GM21723 (cell line): ENCODE results near the gene PLCB1.

Experiments used
- ATAC-seq: cut with Tn5 transposase; IDR thresholded peaks from one replicate; pipeline ENCODE4 v1.9.1; 2021; ENCODE audit warnings: mild to moderate bottlenecking, moderate library complexity; ENCODE audit not compliant: unreplicated experiment

The PLCB1 gene

DNA sequence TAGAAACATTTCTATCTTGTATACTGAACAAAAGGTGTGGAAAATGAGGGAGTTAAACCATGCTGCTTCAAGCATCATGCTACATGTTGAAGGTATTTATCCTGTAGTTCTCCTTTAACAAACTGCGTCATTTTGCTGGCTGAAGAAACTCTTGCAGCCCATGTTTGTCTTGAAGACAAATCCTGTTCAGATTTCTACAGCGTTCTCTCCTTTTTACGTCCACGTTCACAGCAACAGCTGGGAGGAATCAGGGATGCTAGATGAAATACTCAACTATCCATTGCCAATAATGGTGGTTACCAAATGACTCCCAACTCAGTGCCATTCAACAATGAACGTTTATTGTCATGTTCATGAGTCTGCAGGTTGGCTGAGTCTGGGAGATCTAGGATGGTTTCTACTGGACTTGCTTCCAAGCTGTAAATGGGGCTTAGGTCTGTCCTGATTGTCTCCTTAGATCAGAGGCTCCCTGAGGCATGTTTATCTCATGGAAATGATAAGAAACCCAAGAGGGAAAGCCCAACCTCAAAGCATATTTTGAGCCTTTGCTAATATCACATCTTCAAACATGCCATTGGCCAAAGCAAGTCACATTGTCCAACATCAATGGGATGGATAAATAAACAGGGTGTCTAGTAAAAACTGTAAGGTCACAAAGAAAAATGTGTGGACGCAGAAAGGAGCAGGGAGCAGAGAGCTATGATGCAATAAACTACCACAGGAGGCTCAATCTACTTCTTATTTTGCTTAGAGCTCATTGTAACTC, 2.7 kb upstream of the PLCB1 start:
- ATAC-seq = no peak

DNA sequence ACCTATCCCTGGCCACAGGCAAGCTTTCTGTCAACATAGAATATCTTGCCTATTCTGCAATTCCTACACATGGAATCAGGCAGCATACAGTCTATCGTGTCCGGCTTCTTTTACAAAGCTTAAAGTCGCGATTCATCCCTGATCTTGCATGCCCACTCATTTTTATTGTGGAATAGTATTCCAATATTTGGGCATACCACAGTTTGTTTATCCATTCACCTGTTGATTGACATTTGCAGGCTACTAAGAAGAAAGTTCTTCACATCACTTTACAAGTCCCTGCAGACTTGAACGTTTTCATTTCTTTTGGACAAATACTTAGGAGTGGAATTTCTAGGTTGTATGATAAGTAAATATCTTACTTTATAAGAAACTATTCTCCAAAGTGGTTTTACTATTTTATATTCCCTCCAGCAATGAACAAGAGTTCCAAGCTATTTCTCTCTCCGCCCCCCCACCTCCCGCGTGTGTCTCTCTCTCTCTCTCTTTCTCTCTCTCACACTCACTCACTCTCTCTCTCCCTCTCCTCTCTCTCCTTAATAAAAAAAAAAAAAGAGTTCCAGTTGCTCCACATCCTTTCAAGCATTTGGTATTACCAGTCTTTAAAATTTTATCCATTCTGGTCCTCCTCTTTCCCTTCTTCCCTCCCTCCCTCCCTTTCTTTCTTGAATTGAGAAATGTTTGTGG, 1.1 kb upstream of the PLCB1 start:
- no peak for ATAC-seq

DNA sequence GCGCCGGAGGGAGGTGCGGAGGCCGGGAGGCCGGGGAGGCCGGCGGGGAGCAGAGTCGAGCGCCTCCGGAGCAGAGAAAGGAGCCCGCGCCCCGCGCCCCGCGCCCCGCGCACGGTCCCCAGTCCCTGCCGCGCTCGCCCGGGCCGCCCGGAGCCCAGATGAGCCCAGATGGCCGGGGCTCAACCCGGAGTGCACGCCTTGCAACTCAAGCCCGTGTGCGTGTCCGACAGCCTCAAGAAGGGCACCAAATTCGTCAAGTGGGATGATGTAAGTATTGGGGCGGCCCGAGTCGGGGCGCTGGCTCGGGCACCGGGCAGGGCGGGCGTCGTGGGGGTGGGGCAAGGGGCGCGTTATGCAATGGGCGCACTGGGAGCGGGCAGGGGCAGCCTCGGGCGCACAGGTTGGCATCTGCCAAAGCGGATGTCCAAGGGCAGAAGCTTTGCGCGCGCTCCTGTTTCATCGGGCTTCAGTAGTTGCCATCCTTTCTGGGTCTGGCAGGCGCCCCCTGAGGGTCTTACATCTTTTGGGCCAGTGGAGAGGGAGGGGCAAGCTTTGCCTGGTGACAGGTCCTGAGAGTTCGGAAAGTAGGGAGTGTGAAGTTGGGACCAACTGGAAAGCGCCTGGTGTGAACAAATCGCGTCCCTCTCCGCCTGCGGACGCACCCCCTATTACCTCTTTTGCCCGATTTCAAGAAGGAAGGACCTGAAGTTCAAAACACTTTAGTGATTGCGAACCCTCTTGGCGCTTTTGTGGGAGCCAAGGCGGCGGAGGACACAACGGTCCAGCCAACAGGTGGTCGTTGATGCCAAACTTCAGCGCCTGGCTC, 631 bp downstream of the PLCB1 start:
- ATAC-seq = peak; percentile 17

DNA sequence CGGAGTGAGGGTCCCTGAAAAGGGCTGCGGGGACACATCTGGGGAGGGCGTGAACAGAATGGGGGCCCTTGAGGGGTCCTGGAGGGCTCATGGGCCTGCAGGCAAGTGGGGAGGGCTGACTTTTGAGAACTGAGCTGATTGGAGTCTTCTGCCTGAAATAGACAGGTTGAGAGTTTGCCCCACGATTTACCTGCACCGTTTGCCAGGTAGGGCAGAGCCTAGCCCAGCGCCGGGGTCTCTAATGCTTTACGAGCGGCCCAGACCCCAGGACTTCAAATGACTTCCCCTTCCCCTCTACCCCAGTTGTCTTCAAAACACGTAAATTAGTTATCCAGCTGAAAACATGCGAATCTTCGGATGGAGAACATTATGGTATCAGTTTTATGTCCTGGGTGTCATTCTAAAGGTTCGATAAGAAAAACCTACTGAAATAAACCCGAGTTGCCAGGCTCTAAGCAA, 1.3 kb downstream of the PLCB1 start:
- ATAC-seq = no peak

DNA sequence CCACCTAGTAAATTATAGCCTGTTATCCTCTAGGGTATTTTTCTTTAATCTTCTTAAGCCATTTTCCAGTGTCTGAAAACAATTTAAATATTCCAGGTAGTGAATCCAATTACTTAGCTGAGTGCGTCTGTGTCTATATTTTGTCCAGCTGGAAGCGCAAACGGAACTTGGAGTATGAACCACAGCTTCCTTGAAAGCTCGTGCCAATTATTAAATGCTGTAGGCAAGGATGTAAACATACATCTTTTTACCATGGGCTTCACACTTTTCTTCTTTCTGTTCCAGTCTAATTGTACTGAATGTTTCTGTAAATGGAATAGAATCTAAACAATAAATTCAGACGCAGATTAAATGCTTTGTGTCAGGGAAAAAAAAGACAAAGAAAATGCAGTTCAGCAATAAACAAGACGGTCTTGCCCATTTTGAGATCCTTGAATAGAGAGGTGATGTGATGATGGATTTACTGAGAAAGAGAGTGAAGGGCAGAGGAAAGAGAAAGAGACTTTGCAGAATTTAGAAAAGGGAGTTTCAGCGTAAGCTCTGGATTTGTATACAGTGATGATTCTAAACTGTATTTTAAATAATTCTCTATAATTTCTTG, 1.9 kb downstream of the PLCB1 start:
- ATAC-seq = no peak

DNA sequence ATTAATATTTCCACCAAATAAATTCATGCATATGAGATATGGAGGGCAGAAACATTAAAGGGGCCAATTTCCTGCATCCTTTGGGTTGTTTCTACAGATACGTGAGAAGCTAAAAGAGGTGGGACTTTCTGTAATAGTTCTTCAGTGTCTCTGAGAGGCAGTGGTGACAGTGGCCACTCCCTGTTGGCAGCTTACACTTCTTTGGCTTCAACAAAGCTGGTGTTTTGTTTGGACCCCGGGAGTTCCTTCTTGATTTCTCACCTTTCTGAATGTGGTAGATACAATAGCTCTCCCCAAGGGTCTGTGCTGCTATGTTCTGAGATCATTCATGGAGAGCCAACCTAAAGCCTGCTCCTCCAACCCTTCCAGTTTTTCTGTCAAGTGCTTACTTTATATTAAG, 7.8 kb downstream of the PLCB1 start:
- no peak for ATAC-seq

DNA sequence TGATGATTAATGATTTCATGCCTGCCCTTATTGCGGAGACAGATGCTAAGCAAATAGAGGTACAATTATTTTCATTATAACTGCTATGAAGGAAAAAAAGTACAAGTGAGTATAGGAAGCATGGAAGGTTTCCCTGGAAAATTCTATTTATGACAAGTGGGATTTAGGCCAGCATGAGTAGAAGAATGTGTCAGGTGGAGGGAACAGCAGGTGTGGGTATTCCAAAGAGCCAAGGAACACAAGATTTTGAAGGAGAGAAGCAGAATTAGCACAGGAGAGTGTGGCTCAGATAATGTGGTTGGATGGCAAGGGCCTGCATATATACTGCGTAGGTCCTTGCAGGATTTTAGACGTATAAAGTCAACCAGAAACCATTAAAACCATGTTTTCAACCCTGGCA, 11.4 kb downstream of the PLCB1 start:
- ATAC-seq = no peak

DNA sequence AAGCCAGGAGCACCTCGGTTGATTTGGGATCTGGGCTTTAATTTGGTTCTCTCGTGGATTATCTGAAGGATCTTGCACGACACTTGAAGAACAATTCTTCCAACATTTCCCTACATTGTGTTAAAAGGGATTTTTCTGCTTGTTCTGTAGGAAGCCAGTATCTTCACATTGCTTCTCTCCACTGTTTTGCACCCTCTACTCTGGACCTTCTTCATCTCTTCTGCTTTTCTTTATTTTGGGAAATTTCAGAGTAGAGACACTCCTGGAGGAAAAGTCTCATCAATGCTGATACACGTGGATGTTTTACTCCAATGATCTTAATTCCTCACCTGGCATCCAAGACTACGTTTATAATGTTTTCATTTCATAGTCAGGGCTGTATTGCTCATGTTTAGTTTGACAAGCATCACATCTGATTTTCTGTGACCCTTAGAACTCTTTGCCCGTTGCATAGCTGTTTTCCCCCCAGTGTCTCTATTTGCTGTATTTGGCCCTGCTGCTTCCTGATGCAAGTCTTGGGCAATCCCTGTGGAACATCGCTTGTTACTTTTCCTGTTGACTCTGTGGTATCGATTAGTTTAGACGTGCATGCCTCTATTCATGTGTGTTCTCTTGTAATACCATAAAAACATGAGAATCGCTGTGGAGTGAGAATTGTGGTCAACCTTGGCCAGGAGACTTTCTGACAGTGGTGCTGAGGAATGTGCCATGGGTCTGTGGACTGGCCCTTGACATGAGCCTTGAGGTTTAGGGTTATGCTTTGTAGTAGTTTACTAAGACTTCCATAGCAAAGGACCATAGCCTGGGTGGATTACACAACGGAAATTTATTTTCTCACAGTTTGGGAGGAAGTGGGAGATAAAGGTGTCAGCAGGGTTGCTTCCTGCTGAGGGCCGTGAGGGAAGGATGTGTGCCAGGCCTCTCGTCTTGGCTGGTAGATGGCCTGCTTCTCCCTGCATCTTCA, 12.5 kb downstream of the PLCB1 start:
- no peak for ATAC-seq

DNA sequence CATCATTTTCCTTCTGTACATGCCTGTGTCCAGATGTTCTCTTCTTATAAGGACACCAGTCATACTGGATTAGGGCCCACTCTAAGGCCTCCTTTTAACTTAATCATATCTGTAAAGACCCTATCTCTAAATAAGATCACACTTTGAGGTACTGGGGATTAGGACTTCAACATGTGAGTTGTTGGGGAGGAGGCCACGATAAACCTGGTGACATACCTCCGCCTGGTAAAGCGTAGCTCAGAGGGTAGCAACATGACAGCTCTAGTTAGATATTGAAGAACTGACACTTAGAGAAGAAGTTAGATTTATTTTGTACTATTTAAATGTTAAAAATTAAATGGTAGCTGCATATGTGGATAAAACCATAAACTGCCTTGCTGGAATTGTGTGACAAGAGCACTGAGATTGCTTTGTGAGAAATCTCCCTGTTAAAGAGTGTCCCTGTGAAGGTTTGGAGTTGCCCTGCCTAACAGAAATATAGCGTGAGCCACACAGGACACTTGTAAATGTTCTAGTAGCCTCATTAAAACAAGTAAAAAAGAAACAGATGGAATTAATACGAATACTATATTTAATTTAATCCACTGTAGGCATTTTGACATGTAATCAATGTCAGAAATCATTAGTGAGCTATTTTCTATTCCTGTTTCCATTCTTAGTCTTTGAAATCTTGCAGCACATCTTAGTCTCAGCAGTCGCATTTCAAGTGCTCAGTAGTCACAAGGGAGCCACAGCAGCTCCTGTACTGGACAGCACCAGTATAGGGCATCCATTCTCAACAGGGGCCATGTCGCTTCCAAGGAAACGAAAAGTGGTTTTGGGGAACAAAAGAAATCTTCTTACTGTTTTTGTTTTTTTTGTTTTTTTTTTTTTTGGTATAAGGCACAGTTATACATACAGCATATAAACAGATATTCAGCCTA, 13.4 kb downstream of the PLCB1 start:
- no peak for ATAC-seq

DNA sequence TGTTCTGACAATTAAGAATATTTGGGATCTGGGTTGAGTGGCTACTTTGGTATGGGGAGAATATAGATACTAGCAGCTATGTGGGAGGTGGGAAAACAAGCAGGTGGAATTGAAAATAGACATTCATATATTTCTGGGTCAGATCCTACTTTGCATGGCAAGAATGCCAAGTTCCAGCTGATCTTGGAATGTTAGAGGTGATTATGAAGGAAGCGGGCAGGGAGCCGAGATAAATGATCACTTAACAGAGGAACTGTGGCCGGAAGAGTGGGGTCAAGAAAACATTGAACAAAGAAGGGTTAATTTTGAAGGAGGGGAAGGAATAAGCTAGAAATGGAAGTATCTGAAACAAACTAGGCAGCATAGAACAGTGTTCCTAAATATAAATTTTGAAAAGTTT, 15.4 kb downstream of the PLCB1 start:
- no peak for ATAC-seq

DNA sequence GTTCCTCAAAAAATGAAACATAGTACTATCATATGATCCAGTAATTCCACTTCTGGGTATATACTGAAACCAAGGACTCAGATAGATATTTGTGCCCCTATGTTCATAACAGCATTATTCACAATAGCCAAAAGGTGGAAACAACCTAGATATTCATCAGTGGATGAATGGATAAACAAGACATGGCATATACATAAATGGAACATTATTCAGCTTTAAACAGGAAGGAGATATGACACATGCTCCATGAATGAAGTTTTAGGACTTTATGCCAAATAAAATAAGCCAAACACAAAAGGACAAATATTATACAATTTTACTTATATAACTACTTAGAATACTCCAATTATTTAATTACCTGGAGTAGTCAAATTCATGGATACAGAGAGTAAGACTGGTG, 16.4 kb downstream of the PLCB1 start:
- no peak for ATAC-seq

DNA sequence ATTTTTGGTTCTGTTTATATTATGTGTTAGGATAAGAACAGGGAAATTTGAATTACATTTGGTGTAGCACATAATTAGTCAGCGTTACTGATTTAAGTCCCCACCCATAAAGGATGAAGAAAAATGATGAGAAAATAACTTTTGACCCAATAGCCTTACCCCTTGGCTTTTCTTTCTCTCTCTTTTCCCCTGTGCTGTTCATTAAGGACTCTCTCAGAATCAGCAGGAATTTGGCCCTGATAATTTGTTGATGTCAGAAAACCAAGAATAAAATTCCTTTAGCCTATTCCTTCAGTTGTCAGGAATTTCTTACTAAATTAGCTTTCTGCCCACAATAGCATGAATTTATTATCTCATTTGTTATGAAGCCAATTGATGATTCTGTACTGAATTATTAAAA, 18.5 kb downstream of the PLCB1 start:
- no peak for ATAC-seq

DNA sequence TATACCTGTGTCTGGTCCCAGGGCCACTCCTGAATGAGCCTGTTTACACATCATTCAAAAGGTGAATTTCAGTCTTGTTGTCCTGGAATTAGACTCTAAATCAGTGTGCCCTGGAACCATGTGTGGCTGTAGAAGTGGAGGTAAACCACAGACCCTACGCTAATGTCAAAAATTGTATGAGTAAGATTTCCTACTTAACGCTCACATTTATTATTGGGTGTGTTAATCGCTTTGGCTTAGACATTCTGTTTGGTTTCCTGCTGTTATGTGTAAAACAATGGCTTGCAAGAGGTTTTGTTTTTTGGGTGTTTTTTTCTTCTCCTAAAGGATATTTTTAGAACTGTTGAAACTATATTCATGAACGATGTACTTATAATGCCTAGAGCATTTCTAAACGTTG, 19.3 kb downstream of the PLCB1 start:
- ATAC-seq = no peak

DNA sequence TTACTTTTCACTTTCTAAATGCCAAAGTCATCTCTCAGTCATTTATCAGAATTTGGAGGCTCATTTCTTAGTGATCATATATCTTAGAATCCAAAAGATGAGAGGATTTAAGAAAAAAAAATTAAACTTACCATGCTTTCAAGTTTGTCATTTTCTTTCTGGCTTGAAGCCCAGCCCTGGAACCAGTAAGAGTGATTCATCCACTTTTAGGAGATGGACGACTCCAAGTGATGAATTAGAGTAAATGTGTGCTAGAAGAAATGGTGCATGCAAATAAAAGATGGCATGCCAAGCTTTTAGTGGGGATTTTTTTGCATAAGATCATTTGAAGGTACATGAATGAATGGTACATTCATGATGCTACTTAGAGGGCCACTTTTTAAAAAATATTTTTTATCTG, 20.1 kb downstream of the PLCB1 start:
- no peak for ATAC-seq

DNA sequence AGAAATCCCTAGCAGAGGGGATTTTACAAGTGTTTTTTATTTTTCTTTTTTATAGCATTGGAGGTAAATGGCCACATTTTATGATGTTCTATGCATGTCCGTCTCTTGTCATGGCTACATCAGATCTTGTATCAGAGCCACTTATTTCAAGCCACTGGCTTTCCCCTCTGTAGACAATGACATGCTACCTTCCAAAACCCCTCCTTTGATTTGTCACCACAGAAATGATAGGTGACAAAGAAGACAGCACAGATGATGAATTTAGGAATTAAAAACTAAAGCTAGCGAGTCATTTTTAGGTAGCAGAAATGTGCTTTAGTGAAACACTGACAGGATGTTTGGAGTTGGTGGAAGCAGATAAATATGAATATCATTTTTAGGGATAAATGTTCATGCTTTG, 20.8 kb downstream of the PLCB1 start:
- ATAC-seq = no peak

DNA sequence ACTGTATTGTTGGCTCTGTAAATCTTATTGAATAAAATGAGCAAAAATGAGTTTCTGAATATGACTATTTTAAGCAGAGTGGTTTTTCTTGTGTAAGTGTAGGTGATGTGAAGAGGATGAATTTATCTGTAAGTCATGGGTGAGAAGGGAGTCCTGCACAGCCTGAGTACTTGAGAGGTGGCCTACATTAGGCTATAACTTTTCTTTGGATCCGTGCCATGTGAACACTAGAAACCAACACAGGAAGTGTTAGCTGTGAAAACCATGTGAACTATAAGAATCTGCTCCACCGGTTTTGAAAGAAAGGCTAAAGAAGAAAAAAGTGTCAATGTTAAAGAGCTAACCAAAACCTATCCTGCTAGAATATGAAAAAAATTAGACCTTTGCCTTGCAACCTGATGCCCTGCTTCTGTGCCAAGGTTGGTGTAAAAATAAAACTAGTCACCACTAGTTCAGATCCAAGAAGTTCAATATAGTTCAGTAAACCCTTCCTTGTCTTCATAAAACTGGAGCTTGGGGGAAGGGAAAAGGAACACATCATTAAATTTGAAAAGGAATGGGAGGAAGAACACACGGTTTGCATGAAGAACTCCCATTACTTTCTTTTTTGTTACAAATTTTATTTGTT, 21.3 kb downstream of the PLCB1 start:
- ATAC-seq = no peak

DNA sequence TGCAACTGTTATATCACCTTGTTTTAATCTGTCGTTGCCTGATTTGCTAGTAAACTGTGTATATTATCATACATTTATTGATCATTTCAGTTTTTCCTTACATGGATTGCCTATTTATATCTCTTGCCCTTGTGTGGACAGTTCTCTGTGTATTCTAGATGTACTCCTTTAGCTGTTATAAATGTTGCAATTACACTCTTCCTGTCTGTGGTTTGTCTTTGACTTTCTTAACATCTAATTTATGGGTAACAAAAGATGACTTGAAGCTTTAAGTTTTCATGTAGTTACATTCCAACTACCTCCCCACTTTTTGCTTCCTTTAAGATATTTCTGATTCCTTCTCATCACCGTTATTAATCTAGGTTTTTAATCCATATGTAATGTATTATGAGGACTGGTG, 22.6 kb downstream of the PLCB1 start:
- ATAC-seq = no peak

DNA sequence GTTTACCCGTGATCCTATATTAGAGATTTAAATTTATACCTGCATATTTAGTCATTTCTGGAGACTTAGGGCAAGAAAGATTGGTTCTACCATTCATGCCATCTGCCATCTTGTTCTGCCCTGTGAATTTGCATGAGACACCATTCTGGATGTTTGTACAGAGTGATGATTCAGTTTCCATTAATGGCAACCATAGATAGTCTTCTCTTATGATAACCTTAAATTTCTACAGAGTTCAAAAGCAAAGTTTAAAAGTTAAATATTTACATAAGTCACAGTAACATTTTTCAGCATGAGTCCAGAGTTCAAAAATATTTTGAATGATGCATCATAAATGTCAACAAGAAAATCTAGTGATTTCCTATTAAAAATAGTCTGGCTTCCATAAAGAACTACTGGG, 23.2 kb downstream of the PLCB1 start:
- no peak for ATAC-seq

DNA sequence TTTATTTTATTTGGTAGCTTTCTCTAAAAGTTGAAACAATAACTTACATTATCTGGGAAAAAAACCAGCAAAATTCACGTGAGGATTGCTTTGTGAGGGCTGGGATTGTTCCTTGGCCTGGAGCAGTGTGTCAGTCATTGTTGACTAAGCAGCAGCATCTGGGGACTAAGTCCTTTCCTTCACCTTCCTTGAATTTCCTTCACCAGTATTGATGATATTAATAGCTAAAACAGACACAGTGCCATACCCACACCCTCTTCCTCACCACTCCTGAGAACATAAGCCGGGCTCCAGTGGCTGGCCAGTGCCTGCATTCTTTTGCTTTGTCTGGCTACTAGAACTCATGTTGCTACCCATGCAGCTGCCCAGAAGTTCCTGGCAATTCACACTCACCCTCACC, 23.7 kb downstream of the PLCB1 start:
- no peak for ATAC-seq
